Ammon's horn (tissue), 1 donor: Measurements from ENCODE around the gene BMF.

ENCODE experiments used
- DNase-seq: peaks from one replicate; pipeline ENCODE4 v3.0.0-alpha.2; 2016; ENCODE audit warnings: low spot score

Gene BMF

DNA sequence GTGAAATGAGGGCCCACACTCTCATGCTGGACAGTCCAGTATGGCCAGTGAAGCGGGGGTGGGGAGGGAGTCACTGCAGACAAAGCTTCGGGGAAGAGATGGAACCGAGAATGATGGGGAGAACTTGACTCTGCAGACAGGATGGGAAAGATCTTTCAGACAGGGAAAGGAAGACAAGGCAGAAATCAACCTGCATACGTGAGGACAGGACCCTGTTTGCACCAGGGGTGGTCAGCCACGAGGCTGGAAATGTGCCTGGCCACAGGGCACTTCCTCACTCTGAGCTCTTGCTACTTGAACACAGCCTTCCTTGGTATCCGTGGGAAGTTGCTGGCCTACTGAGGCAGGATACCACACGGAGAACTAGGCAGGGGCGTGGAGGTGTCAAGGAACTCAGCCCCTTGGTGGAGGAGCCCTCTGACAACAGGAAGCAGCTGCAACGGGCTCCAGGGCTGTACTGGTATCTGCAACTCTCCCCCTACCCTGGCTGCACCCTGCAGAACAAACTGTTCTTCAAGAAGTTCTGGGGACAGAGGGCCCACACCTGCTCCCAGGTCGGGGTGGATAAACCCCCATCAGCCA, 60.4 kb downstream of the BMF start:
- DNase-seq, result no peak

DNA sequence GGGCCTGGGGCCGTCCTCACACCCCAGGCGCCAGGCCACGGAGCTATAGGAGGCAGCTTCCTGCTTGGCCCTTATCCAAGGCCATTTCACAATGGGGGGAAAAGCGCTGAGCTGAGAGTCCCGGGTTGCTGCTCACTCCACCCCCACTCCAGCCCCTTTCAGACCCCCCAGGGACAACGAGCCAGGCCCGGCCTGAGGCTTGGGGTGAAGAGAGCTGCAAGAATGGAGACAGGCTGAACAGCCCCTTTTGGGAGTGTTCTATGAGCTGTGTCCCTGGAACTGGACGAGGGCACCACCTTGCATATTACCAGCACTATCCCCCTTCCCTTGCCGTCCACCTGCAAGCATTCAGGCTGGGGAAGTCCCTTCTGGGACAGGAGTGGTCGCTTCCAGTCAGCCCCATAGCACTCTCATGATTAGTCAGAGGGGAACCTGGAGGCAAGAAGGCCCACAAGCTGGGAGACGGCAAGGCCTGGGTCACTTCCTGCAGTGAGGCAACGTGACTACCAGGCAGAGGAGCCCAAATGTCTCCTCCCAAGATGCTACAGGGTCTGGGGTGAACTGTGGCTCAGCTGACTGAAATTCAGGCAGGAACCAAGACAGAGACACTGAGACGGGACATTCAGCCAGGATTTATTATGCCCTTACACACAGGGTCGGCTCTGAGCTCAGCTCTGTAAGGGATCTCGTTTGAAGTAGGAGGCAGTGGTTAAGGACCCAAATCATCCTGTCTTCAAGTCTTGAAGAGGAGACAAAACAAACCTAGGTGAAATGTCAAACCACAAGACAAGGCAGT, 61.1 kb downstream of the BMF start:
- peak; percentile 56 for DNase-seq

DNA sequence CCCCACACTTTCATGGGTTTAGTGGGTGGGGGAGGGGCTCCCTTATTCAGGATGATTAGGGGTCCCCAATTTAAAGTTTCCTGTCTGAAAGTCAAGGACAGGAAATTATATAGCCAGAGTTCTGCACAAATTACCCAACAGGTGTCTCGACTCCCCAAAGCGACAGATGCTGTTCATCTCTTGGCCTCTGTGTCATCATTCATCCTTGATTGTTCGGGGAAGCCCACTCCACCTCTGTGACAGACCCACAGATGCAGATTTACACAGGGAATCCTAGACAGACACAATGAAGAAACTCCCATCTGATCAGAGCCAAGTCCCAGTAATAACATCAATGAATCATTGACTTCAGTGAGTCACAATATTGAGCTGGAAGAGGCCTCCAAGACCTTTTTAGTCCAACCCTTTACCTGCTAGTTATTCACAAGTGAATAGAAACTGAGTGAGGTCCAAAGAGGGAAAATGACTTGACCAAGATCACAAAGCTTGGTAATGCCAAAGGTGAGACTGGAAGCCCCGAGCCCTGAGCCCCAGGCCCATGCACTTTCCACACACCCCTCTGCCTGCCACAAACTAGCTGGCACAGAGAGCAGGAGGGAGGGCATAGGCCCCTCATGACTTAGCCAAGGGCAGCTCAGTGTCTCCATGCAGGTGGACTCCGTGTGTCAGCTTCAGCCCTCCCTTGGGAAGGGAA, 61.8 kb downstream of the BMF start:
- DNase-seq, result no peak

DNA sequence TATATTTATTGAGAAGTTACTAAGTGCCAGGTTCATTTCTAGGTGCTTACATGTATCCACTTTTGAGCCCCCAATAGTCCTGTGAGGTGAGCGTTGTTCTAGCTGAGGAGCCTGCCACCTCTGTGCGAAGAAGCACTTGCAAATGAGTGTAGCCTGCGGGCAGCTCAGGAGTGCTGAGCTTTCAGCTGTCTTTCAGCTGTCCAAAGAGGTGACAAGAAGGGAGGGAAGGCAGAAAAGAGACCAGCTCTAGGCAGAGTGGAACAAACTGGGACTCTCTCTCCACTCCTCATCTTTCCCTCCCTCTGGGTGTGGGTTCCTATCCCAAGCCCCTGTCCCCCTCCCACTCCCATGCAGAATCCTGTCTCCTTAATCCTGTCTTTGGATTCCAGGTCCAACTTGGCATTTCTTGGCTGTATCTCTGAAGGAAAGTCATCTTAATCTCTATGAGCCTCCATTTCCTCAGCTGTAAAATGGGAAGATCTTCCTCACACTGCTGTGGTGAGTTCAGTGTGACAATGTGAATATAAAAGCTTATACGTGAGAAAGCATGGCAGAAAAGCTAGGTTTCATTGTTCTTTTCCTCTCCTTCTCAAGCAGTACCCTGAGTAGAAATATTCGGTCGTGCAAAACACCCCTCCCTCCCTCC, 63.0 kb downstream of the BMF start:
- DNase-seq, result no peak

DNA sequence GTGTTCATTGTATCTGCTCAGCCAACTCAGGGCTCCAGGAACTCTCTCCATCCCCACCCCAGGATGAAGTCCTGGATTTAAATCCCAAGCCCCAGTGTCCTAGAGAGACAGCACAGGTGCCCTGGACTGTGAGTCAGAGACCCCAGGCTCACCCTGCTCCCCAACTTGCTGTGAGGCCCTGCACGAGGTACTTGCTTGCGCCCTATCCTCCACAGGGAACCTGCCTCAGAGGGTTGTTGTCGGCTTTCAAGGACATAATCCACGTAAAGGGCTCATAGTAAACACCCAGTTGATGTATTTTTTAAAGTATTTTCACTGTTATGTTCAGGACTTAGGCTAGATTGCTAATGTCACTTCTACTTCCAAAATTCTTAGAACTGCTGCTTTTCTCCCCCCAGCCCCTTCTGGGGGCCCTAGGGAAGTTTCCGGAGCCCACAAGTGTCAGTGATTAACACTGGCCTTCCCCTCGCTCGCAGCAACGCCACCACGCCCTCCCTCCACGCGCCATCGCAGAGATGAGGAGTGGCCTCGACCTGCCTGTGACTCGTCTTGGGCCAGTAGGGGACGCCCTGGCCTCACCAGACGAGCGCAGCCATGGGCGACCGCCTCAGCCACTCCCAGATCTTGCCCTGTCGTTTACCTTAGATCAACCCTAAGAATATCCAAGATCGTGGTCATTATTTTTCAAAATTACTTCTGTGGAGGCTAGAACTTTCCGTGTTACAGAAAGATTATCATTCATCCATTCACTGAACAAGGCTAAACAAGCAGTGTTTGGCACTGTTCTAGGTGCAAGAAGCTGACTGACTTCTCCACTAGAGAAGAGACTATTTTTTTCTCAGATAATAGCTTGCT, 63.7 kb downstream of the BMF start:
- DNase-seq, result peak; percentile 90

DNA sequence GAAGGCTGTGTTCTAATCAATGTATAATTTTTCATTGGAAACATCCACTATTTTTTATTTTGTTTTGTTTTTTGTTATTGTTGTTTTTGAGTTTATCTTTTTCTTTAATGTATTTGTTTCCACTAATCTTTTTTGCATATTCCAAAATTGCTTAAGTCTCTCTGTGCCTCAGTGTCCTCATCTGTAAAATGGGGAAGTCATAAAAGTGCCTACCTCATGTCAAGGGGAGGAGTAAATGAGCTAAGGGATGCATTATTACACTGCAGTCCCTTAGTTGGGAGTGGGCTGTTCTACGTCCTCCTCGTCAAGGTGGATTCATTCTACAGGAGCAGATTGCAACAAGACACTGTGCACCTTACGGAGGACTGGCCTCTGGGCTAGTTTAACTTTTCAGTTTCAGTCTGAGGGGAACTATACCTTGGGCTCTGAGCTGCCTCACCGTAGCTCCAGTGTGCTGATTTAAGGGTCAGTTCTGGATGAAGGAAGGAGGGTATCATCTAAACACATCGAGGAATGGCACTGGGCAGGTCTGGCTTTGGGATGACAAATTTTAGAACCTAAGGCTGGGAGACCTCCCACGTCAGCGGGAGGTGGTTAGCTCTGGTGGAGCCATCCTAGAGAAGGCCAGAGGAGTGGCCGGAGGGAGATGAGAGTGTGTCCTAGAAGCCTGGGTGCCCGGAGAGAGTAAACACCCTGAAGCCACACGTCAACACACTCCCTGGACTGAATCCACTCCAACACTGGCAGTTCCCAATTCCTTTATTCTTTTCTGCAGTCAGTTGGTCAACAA, 64.6 kb downstream of the BMF start:
- DNase-seq, result no peak

DNA sequence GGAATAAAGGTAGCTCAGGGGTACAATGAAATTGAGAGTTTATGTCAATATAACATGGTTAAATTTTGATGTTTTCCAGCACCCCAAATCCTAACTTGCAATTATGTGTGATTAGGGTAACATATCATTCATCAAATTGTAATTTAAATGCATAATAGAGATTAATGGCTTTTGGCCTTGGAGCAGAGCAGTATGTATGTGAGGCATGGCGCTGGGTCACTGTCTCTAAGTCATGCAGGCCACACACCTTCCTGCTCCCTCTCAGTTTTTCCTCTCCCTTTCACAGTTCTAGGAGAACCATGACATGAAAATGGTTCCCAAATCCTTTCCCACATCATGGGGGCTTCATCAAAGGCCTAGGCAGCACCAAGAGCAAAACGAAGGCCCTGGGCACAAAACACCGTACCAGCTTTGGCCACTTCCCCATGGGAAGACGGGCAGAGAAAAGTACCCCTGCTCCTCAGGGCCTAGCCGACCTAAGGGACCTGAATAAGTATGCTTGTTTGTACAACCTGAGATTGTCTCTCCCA, 65.8 kb downstream of the BMF start:
- DNase-seq, result no peak

DNA sequence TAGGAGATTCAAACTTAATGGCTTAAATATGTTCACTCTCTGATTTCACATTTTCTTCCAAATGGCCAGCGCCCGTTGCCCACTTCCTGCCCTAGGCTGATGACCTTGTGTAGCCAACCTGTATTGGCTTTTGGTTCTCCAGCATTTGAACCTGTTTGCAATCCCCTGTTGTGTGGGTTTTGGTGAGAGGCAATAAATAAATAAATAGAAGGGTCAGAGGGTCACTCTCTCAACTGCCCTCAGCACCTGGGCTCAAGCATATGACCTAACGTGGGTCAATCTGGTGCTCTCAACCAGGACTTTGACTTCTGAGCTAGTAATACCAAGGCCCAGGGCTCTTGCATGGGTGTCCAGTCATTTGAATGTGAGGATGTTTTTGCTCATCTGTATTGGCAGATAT, 67.9 kb downstream of the BMF start:
- no peak for DNase-seq

DNA sequence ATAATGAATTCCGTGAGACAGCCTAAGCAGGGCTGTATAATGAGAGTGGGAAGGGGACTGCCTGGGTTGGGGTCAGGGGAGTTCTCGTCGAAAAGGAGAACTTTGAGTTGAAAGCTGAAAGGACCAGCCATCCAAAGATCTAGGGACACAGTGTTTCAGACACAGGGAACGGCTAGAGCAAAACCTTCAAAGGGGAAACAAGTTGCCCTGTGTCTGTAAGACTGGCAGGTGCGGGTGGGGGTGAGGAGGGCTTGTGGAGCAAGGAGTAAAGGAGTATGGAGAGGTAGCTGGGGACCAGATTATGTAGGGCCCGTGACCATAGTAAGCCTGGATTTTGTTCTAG, 68.4 kb downstream of the BMF start:
- DNase-seq, result no peak

DNA sequence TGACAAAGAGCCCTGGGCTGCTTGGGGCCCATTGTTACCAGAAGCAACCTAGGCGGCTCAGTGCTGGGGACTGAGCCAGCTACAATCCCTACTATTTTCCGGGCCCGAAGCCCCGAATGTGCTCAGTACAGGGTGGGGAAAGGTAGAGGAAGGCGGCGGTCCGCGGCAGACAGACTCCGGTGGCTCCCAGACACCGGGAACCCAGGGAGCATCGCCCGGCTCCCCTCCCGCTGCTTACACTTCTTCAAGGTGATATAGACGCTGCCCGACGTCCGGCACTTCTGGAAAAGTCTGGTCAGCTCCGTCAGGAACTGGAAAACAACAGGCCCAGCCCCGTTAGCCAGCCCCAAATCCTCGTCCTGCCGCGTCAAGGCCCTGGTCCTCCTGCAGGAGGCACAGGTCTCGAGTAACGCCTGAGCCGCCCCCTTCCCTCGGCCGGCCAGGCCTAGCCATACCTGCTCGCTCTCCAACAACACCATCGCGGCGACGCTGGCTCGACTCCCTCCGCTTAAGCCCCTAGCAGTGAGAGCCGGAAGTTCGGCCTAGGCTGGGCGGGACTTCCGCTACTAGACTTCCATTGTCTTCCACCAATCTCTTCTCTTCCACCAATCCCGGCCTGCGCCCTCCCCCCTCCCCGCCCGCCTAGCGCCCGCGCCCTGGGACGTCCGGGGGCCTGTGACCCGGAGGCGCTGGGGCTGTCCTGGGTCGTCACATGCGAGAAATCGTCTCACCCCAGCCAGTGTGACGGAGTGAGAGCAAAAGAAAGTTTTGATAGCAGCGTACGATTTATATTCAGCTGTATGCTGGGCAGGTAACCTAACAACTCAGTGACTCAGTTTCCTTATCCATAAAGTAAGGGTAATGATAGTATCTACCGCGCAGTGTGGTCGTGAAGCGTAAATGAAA, 69.8 kb downstream of the BMF start, which contains the start of gene SRP14:
SRP14 (minus strand) TSS at position 544 of the 906 bp plus-strand sequence; CDS start at position 479, 65 bp downstream.
- DNase-seq, result peak; percentile 98

DNA sequence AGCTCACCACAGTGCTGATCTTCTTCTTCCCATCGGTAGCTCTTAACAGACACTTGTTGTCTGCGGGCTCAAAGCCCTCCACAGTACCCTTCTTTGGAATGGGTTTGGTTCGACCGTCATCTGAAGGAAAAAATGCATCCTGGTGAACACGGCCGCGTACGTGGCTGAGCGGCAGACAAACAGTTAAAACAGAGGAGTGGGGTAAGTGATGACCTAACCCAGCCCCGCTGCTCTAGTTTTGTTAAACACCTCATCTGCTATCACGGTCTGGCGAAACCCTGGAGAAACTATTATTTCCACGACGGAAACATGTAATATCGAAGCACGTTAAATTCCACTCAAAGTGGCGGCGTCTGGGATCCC, 70.4 kb downstream of the BMF start:
- no peak for DNase-seq
